Measurements from ENCODE around the gene DIAPH3.

Gene DIAPH3

DNA sequence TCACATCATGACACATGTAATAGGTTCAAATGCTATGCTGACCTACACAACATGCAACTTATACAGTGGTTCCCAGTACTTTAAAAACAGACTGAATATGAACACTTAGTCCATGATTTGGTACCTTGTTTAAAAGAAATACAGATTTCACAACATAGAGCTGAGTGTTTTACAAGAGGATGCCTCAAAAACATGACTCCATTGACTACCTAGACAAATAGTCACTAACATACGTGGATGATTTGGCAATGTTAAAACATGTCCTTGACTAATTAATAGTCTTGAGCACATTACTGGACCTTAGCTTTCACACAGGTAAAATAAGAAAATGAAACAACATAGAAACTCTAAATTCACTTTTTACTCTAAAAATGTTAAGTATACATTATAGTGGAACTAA, 300.1 kb downstream of the DIAPH3 start:
- DNase-seq (ENCODE audit: low read depth in 2 of 2): no peak

DNA sequence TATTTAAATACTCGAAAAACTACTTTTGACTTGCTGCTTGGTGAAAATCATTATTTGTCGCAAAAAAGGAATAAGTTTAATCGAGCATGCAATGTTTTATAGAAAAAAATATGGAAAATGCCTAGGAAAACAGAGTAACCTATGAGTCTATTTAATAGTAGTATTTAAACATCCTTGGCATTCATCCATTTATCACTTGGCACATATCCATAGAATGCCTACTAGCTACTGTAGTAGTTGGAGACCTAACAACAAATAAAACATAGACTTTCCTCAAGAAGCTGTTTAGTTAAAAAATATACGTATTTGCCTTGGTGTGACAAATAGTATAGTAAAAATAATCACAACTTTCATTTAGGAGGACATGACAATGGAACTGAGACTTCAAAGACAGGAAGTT, 302.1 kb downstream of the DIAPH3 start:
- no peak for DNase-seq (ENCODE audit: low read depth in 2 of 2)

DNA sequence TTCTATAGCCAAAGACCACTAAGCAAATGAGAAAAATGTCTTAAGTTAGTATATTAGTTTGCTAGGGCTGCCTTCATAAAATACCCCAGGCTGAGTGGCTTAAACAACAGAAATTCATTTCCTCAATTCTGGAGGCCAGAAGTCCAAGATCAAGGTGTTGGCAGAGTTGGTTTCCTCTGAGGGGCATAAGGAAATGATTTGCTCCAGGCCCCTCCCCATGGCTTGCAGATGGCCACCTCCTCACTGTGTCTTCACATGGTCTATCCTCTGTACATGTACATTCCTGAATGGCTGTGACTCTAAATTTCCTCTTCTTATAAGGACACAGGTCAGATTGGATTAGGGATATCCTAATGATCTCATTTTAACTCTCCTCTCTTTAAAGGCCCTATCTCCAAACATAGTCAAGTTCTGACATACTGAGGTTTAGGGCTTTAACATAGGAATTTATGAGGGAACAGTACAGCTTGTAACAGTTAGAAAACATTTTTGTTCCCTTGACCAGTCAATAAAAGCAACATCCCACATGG, 307.4 kb downstream of the DIAPH3 start:
- DNase-seq (ENCODE audit: low read depth in 2 of 2): no peak

DNA sequence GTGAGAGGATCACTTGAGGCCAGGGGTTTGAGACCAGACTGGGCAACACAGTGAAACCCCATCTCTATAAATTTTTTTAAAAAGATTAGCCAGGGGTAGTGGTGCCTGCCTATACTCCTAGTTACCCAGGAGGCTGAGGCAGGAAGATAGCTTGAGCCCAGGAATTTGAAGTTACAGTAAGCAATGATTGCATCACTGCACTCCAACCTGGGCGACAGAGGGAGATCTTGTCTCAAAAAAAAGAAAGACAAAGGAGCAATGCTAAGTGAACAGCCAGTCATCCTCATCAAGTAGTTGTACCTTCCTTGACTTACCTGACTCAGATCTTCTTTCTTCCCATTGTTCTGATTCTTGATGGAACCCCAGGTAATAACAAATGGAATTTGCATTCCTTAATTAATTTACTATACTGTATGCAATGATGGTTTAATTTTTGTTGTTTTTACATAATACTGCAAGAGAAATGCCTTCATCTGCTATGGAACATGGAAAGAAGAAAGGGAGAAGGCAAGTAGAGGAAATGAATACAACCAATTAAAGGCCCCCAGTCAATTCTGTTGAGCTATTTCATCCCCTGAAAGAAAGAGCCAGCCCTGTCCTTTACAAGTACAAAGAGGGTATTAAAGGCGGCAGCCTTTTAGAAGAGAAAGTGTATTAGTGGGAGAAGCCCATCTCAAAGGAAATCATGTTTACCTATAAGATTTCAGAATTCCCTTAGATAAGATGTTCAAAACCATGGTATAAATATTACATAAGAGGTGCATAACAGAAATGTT, 316.7 kb downstream of the DIAPH3 start:
- DNase-seq (ENCODE audit: low read depth in 2 of 2): no peak

DNA sequence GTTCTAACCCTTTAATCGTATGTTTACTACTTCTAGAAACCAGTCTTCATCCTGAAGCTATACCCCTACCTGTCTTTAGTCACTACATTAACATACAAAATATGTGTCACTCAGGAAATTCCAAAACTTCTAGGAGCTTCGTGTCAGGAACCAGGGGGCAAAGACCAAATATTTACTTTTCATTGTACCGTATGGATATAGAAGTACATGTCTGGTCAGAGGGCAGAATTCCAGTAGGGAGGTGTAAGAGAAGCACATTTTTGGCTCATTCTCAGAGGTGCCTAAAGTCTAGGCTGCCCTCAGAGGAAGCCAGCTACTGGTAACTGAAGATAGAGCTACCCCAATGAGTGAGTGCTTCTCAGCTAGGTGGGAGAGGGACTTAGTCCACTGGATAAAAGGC, 320.7 kb downstream of the DIAPH3 start:
- DNase-seq (ENCODE audit: low read depth in 2 of 2): no peak

DNA sequence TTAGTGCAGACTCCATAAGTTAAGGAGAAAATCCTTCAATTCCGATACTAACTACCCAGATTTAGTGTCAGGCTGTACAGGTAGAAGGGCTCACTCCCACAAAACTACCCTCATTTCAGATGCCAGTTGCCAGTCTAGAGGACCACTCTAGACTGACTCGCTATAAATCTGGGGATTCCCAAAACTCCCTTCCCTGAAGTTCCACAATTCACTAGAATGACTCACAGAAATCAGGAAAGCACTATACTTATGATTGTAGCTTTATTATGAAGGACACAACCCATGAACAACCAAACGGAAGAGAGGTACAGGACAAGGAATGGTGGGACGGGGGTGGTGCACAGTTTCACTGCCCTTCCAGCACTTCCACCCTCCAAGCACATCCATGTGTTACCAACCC, 321.2 kb downstream of the DIAPH3 start:
- DNase-seq (ENCODE audit: low read depth in 2 of 2): no peak

DNA sequence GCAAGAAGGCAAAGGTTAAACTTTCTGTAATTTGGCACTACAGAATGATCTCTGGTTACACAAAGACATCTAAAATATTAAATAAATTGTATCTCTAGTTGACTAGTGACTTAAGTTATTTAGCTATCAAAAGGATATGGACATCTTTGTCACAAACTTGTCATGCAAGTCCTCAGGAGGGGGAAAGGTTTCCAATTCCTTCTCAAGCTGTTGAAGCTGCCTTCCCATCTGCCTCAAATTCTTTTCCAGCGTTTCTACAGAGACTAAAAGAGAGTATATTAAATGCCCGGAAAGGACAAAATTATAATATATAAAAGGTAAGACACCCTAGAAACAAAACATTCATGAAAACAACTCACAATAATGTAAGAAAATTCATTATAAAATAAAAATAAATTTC, 324.5 kb downstream of the DIAPH3 start:
- DNase-seq (ENCODE audit: low read depth in 2 of 2): no peak

DNA sequence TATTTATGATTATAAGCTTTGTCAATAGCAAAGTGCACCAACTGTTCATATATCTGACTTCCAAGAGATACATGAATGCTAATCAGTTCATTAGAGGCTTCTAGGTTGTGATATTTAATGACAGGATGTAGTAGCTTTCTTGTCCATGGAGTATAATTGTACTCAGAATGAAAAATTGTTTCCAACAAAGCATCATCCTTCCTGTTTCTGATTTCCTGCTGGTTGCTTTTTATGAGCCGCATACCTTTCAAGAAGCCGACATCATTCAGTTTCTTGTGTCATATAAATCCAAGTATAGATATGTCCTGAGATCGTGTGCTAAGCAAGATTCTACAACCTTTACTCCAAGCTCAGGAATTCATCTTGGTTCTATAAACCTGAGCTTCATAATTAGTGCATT, 326.6 kb downstream of the DIAPH3 start:
- DNase-seq (ENCODE audit: low read depth in 2 of 2): no peak

DNA sequence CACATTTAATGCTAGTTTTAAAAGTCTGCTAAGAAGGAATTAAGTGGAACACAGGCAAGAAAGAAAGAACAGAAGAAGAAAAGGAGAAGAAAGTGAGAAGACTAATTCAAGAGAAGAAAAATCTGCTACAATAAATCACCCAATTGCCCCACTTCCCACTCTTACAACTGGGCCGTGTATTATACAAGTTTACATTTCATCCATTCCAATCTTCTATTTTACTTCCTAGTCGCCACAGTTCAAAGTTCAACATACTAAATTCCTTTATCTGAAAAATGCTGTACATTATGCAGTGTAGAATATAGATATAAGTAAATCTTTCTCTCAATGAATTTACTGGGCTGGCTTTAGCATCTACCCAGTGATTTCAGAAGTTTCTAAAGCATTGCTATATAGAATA, 328.2 kb downstream of the DIAPH3 start:
- no peak for DNase-seq (ENCODE audit: low read depth in 2 of 2)

DNA sequence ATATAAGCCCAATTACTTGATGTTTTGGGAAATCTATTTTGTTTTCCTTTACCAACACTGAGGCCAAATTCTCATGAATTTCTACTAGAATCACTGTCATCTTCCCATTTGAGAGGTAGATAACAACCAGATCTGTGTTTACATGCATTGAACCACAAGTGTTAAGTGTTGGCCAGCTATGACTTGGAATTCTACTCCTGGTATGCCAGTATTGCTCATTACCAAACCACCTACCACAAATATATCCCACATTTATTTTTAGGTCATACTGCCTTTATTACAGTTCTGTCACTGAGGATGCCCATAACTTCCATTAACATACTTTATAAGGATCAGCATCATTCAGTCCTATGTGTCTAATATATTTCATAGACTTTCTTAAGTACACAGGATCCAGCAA, 328.9 kb downstream of the DIAPH3 start:
- DNase-seq (ENCODE audit: low read depth in 2 of 2): no peak

DNA sequence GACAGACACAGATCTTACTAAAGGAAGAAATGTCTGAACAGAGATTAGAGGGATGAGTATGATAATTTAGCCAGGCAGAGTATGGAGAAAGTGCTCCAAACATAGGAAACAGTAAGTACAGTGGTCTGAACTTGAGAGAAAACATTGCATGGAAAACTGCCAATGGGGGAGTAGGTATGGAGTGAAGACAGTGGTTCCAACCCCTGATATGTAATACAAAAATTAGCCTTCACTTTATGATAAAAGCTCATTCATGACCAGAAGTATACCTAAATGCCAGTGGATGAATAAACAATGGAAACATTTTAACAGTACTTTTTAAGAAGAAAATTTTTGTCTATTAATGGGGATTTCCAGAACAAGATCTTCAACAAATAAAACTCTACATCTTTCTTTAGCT, 334.0 kb downstream of the DIAPH3 start:
- DNase-seq (ENCODE audit: low read depth in 2 of 2): no peak

DNA sequence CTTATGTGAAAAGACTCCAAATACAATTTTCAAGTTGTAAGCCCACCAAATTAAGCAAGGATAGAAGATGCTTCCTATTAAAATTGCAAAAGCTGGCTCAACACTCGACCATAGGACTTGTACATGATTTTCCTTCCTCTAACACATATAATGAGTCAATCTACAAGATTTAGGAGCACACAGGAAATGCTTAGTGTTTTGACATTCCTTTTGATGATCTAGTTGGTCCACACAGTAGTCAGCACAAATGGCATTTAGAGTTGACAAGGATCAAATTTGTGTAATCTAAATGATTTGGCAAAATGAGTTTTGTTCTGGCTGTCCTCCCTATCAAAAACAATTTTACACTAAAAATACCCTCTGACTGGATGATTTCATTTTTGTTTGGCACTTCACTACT, 340.2 kb downstream of the DIAPH3 start:
- DNase-seq (ENCODE audit: low read depth in 2 of 2): no peak

DNA sequence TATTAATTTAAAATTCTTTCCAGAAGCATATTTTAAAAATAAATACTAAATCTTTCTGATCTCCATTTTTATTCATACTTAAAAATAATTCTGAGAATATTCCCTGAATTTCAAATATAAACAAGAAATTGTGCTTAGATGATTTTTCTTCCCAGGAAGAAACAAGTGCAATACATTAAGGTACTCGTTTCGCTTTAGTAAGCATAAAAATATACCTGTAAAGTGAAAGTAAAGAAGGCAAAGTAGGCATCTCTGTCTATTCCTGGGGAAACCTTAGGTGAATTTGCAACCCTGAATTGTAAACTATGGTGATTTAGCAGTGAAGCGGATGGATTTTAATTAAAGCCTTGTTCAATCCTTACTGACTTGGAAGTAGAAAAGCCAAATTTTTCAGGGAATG, 354.2 kb downstream of the DIAPH3 start:
- no peak for DNase-seq (ENCODE audit: low read depth in 2 of 2)

DNA sequence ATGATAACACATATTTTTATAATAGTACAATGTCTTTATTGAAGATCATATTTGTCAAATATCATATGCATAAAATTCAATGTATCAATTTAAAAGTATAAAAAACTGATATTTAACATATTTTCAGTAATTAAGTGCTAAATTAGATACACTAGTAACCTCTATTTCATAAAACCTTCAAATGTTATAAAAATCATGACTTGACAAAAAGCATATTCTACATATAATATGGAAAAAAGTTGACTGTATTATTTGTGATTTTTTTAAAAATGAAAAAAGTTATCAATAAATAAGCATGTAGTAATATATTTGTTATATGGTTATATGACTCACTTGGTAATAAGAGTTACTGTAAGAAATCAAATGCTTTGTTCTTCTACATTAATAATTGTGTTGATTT, 356.9 kb downstream of the DIAPH3 start:
- no peak for DNase-seq (ENCODE audit: low read depth in 2 of 2)

DNA sequence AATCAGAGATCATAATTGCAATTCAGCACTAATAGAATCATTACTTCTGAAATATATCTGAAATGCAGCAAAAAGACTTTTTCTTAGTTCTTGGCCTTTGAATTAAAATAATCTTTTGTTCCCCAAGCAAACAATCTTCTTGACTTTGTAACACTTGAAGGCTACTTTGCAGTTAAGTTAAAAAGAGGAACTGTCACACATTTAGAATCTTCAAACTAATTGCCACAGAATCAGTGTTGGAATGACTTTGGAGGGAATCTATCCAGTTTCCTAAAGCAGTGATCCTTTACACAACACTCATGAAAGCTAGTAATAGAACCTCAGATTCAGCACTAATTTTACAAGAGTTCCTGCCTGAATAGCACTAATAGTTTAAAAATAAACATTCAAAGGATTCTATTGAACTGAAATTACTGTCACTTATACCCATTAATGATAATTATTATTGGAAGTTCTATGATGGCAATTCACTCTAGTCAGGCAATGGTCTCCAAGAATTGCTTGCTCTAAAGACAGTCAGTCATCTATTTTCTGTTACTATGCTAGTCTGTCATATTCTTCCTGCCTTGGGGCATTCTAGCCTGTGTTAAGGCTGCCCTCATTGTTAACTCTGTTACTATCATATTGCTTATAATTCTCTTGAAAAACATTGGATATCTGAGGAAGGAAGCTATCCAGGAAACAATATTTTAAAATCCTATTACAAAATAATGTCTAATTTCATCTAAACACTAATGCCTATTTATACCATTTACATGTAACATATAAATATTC, 362.4 kb downstream of the DIAPH3 start:
- no peak for DNase-seq (ENCODE audit: low read depth in 2 of 2)

DNA sequence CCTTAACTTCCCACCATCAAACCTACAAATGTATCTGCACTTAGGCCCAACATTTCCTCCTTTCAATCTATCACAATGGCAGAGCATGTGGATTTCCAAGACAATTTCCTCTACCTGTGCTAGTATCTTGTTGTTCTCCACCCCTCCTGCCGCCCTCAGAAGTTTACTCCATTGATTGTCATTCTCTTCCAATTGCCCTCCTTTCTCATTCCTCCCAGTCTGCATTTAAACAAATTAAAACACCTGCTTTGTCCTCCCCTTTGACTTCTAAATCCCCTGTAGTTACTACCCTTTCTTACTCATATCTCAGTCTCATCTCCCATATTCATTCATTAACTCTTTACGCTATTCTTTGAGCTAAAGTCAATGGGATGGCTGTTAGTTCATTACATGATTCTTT, 370.6 kb downstream of the DIAPH3 start:
- DNase-seq (ENCODE audit: low read depth in 2 of 2): no peak

DNA sequence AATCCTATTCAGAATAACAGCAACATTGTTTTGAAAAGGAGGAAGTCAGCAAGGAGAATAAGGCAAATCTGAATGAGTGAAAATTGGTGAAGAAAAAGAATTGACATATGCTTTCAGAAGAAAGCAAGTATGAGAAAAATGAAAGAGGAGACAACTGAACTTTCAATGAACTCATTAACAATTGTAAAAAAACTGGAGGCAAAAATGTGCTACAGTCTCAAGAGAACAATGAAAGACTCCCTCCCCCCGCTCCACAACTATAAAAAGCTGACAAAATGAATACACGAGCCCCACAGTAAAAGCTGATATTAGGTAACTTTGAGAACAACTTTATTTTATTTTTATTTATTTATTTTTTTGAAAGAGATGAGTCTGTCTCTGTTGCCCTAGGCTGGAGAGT, 373.1 kb downstream of the DIAPH3 start:
- no peak for DNase-seq (ENCODE audit: low read depth in 2 of 2)

DNA sequence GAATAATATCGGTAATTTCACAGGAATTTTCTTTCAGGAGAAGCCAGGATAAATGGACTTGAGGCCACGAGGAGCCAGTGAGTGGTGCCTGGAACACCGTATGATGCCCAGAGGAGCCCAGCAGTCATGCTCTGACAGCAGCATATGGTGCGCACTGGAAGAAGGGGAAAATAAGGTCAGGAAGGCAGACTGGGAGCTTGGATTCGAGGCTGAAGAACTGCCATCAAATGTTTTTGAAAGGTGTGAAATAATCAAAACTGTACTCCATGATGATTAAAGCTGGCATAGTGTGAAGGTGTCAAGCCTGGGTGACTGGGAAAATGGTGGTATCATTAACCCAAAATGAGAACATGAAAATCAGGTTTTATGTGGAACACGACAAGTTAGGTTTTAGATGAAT, 374.2 kb downstream of the DIAPH3 start:
- DNase-seq (ENCODE audit: low read depth in 2 of 2): no peak

DNA sequence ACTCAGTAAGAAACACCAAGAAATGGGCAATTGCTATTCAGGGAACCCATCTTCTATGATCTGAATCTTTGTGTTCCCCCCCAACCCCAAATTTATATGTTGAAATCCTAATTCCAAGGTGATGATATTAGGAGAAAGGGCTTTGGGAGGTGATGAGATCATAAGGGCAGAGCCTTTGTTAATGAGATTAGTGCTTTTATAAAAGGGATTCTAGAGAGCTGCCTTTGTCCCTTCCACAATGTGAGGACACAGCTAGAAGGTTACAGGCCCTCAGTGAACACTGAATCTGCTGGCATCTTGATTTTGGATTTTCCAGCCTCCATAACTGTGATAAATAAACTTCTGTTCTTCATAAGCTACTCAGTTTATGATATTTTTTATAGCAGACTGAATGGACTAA, 376.0 kb downstream of the DIAPH3 start:
- no peak for DNase-seq (ENCODE audit: low read depth in 2 of 2)

DNA sequence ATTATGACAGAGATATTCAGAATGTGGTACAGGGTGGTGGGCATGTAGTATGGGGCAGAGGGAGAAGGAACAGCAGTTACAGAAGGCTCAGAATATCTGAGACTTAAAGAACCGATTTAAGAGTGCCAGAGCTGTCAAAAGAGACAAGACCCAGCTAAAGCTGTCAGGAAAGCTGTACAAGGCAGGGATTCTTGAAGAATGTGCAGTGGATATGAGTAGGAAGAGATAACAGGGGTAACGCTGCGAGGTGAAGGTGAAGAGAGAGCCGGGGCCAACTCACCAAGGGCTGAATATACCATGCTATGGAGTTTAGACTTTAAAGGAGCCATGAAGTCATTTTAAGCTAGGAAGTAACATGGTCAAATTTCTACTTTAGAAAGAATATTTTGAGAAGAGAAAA, 381.0 kb downstream of the DIAPH3 start:
- no peak for DNase-seq (ENCODE audit: low read depth in 2 of 2)

DNA sequence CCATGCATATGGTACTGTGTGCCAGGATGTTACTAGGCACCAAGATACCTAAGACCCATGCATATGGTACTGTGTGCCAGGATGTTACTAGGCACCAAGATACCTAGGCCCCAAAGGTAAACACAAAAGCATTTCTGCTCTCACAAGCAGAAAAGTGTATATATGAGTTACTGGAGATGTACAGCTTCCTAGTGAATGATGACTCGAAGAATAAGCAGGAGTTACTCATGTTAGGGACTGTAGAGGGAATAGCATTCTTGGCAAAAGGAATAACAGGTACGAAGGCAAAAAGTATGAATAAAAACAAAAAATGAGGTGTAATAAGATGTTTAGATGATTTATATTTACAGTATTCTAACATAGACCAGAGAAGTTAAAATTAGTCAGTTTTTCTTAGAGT, 383.7 kb downstream of the DIAPH3 start:
- DNase-seq (ENCODE audit: low read depth in 2 of 2): no peak

DNA sequence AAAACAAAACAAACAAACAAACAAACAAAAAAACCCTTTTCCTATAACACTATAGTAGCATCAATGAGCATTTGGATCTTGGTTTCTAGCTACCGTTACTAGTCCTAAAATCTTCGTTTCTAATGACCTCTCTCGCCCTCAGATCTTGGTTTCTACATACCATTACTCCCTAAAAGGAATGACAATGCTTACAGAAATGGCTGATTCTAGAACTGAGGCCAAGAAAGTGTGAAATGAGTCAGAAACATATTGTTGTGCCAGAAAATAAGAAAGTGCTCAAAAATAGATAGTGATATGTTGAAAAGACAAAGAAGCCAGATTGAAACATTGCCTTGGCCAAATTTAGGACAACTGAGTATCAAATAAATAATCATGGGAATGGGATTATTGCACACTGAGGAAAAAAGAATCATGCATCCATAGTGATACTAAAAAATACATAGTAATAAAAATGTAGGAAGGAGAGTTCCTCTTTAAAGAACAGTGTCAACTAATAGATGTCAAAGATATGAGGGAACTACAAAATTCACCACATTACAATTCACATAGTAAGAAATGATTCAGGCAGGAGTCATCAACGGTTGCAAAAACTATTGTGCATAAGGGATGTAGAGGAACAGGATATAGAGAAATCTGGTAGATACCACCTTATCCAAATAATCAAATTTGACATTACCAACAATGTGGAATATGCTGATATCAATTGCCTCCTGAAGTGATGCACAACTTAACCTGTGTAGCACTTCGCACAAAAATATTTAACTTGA, 386.6 kb downstream of the DIAPH3 start:
- DNase-seq (ENCODE audit: low read depth in 2 of 2): no peak
